WTC11 (cell line): ENCODE measurements around the gene UROC1.

Experiments
- CTCF ChIP-seq: fragments of 200-600 bp; IDR thresholded peaks from 2 replicates; pipeline ENCODE4 v1.8.0; 2022; ENCODE audit warnings: antibody characterized with exemption
- ZBTB21 ChIP-seq: sonication (generic); formaldehyde crosslinking; IDR thresholded peaks from 2 replicates; pipeline ENCODE4 v1.8.1; 2023; ENCODE audit warnings: mild to moderate bottlenecking, missing genetic modification reagents, borderline replicate concordance
- ZBTB43 ChIP-seq: sonication (generic); formaldehyde crosslinking; IDR thresholded peaks from 2 replicates; pipeline ENCODE4 v1.8.1; 2023; ENCODE audit warnings: mild to moderate bottlenecking, missing genetic modification reagents
- ZNF263 ChIP-seq: sonication (generic); formaldehyde crosslinking; IDR thresholded peaks from 2 replicates; pipeline ENCODE4 v1.8.1; 2022; ENCODE audit warnings: low read depth, mild to moderate bottlenecking, moderate library complexity, missing genetic modification reagents
- TF ChIP-seq, protein P1 (sequence below): sonication (generic); formaldehyde crosslinking; conservative IDR thresholded peaks from 2 replicates; pipeline ENCODE4 v1.8.1; 2022; ENCODE audit warnings: mild to moderate bottlenecking, missing genetic modification reagents
- TF ChIP-seq, protein P2 (sequence below): sonication (generic); formaldehyde crosslinking; IDR thresholded peaks from 2 replicates; pipeline ENCODE4 v1.8.1; 2022; ENCODE audit warnings: mild to moderate bottlenecking, missing genetic modification reagents, moderate library complexity, borderline replicate concordance

DNA sequence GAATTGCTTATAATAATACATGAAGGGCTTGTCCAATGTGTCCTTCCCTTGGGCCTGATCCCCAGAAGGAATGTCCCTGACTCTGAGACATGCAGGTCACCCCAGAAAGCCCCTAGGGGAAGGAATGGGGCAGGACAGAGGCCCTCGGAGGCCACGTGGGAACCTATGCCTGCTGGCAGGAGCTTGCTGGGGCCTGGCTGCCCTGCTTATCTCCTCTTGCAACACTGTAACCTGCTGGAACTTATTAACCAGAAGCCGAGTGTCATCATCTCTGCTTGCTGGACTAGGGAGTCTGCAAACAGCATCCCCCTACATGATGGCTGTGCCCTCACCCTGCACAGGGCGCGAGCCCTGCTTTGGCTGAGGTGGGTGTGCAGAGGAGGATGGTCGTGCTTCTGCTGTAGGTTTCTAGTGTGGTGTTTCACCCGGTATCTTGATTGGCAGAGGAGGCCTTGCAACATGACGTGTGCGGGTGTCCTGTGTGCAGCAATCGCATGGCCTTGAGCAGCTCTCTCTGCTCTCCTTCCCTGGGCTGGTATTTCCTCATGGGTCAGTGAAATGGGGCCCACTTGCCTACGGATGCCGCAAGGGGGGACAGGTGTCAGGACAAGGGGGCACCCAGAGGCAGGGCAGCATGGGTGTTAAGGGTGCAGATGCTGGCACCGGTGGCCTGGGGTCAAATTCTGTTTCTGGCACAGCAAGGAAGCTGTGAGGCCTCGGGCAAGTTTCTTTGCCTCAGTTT is 11.4 kb upstream of the UROC1 start:
- TF ChIP-seq, protein P1, sequence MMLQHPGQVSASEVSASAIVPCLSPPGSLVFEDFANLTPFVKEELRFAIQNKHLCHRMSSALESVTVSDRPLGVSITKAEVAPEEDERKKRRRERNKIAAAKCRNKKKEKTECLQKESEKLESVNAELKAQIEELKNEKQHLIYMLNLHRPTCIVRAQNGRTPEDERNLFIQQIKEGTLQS = no peak
- no peak for TF ChIP-seq ZBTB43 (CRISPR knock-in tag)
- TF ChIP-seq CTCF = no peak
- TF ChIP-seq ZNF263 = no peak
- no peak for TF ChIP-seq ZBTB21
- TF ChIP-seq, protein P2, sequence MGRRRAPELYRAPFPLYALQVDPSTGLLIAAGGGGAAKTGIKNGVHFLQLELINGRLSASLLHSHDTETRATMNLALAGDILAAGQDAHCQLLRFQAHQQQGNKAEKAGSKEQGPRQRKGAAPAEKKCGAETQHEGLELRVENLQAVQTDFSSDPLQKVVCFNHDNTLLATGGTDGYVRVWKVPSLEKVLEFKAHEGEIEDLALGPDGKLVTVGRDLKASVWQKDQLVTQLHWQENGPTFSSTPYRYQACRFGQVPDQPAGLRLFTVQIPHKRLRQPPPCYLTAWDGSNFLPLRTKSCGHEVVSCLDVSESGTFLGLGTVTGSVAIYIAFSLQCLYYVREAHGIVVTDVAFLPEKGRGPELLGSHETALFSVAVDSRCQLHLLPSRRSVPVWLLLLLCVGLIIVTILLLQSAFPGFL (CRISPR knock-in tag) = no peak
